GM12872 (cell line): ENCODE measurements around the gene PWWP3B.

Experiments
- CTCF ChIP-seq: IDR thresholded peaks from 3 replicates; pipeline ENCODE4 v1.5.1; 2011; ENCODE audit warnings: low read depth, mild to moderate bottlenecking, low read length, moderate library complexity; ENCODE audit not compliant: insufficient read depth

The PWWP3B gene

GRCh38 chrX:106177106-106177981, 9.2 kb downstream of the PWWP3B start:
- no peak for TF ChIP-seq CTCF

DNA sequence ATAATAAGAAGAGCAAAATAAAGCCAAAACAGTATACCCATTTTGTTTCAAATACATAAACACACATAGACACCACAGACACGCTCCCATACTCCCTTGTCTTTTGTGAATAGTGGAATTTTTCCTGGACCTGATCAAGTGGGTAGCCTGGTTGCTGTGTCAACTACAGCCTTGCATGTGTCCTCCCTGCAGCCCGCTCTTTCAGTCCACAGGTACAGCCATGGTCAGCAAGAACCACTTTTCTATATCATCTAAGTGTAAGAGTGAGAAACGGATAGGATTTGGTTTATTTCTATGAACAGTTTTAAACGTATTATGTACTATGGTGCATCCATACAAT, 9.8 kb downstream of the PWWP3B start:
- no peak for TF ChIP-seq CTCF

DNA sequence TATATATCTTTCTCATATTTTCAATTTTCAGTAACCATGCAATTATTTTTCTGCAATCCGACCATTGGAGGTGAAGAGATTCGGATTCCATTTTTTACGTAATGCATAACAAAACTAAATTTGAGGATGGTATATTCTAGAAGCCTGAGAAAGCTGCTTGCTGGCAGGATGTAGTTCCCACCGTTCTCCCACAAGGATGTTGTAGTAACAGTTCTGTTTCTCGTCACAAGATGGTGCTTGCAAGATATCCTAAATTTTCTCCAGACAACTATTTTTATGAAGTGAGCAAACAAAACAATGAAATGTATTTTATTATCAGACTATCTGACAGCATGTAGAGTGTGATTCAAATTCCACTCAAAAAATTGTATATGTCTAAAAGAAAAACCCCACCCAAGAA, 10.7 kb downstream of the PWWP3B start:
- TF ChIP-seq CTCF = no peak

DNA sequence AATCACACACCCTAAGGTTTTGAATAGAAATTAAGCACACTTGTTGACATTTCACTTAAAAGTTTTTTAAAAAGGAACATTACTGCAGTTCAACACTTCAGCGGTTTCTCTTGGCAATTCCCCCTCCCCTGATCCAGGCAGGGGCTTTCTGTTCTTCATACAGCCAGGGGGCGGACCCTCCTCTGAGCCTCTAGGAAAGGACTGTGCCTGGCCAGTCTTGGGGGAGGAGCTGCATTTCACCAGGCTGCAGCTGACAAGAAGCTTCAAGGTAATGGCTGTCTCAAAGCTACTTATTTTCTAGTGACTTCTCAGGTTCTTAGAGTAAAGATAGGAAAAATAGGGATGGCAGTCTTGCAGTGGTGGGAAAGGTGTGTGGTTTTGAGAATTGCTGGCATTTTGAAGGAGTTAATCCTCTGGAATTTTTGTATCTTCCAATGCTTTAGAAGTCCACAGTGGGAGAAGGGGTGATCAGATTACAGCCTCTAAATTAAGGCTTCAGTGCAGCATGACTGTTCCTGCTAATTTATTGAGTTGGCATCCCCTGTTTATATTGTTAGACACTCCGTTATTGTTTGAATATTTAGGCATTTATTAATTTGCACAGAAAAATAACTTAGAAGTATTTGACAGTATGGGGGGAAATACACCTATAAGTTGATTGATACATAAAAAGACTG, 33.5 kb downstream of the PWWP3B start:
- TF ChIP-seq CTCF = no peak

DNA sequence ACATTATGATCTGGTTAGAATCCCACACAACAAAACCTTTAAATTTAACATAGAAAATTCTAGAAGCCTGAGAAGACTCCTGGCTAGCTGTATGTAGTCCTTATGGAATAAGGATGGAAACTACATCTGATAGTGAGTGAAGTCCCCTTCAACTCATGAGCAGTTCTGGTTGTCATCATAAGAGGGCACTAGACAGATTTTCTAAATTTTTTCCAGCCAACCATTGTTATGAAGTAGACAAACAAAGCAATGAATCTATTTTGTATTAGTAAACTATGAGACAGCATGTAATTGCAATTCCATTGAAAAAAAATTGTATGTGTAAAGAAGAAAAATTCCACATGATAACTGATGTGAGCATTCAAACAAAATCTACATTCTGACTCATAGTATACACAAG, 35.2 kb downstream of the PWWP3B start:
- TF ChIP-seq CTCF = no peak

DNA sequence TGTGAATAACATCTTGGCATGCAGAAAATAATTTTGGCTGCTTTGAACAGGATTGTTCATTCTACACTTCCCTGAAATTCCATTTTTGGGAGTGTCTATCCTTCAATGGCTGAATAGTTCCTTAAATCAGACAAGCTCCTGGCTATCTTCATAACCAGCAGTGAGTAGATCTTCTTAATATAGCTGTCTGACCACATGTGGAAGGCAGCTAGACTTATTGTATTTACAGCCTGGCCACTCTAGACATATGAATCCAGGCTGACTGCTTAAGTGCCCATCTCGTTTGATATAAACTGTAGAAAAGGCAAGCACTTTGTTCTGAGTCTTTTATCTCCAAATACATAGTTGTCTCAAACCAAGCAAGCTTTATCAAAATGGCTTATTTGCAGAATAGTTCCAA, 40.0 kb downstream of the PWWP3B start:
- TF ChIP-seq CTCF = no peak
